Neural progenitor cell (in vitro differentiated cells): ENCODE results near the gene DDX10.

Source experiments
- CTCF ChIP-seq: fragments of 200-600 bp; sonication (generic); IDR thresholded peaks from 2 replicates; pipeline ENCODE4 v1.5.1; 2017; ENCODE audit warnings: antibody characterized with exemption, mild to moderate bottlenecking
- EZH2 ChIP-seq: fragments of 200-600 bp; sonication (generic); IDR thresholded peaks from 2 replicates; pipeline ENCODE4 v1.6.1; 2017; ENCODE audit warnings: antibody characterized with exemption, mild to moderate bottlenecking, moderate library complexity

- no peak for TF ChIP-seq CTCF
- TF ChIP-seq EZH2, result no peak
Observed at GRCh38 chr11:108793138-108793537, 128.3 kb downstream of the DDX10 start.
